Stimulated activated CD4-positive, alpha-beta T cell treated with anti-CD3 and anti-CD28 coated beads, Interleukin-12 subunit alpha, Interleukin-12 subunit beta, amount 100 ng/mL, for 24 hours (primary cell): ENCODE data around the gene OR2Z1.
A peak's percentile ranks its signal among the peaks of the same experiment; 100 is the strongest.
"Not testable (repeated sequence)": the region's sequence is repeated elsewhere in the genome, so short reads cannot be mapped to it uniquely, and the experiment has no call there.

ENCODE experiments used
- DNase-seq, 2 experiments: peaks; one replicate each; pipeline ENCODE4 v3.0.0-alpha.2; 2020; ENCODE audit warnings: low read depth in 2 of 2

Gene OR2Z1

DNA sequence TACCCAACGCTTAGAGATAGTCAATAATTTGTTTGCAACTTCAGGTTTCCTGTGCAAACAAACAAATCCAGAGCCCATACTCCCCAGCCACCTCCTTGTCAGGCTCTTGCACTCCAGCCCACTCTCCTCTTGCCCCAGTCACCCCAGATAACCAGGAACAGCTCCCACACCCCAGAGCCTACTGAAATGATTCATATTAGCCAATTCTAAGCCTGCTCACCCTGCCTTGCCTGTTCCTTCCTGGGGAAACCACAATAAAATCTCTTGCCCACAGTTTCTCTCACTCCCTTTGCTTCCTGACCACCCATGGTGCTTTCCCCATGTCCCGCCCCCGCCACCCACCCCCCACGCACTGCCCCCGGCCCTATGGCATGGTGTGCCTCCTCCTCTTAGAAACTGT is 19.1 kb upstream of the OR2Z1 start:
- peak in 1 of 2 experiments; percentile 22 for DNase-seq

DNA sequence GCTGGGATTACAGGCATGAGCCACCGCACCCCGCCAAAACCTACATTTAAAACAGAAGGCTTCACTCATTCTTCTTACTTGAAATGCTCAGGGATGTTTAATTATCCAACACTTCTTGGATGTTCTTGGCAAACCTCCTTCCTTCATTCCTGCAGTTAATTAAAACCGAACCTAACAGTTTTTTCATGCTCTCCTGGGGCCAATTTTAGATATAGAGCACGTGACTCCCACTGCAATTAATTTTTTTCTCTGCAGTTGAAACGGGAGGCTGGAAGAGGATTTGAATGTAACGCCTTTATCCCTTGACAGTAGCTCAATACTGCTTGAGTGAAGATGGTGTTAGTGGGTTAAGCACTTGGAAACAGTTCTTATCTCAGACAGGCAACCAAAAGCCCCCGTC is 18.2 kb upstream of the OR2Z1 start:
- DNase-seq, result no peak

DNA sequence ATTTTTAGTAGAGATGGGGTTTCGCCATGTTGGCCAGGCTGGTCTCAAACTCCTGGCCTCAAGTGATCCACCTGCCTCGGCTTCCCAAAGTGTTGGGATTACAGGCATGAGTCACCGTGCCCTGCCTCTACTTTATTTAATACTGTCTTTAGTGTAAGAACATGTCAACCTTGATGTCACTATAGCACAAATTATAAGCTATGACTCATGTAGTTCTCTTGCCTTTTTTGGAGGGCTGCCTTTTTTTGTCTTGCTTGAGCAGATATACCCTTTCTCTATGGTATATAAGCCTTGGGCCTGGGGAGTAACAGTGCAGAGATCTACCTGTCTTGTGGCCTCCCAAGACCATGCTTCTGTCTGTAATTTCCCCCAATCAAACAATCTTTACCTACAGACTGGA is 16.1 kb upstream of the OR2Z1 start:
- not testable (repeated sequence) for DNase-seq

DNA sequence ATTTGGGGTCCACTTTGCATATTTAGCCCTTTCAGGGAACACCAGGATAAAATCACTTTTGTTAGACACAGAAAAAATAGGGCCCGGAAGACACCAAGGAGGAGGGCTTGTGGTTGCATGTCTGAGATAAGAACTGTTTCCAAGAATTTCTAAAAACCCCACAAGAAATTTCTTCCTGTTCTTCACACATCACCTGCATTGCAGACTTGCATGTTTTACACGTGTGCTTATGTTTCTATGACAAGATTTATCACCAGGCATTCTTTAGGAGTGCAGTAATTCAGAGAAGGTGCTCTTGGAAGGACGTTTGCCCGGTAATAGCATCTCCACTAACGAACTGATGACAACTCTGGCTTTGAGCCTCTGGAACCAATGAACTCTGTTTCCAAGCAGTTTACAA is 15.7 kb upstream of the OR2Z1 start:
- DNase-seq, result no peak

DNA sequence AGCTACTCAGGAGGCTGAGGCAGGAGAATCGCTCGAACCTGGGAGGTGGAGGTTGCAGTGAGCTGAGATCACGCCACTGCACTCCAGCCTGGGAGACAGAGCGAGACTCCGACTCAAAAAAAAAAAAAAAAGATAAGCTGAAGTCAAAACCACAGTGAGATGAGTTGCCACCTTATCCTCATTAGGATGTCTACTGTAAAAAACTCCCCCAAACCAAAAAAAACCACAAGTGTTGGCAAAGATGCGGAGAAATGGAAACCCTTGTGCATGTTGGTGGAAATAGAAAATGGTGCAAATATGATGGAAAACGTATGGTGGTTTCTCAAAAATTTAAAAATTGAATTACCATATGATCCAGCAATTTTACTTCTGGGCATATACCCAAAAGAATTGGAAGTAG is 11.1 kb upstream of the OR2Z1 start:
- DNase-seq, result not testable (repeated sequence)

DNA sequence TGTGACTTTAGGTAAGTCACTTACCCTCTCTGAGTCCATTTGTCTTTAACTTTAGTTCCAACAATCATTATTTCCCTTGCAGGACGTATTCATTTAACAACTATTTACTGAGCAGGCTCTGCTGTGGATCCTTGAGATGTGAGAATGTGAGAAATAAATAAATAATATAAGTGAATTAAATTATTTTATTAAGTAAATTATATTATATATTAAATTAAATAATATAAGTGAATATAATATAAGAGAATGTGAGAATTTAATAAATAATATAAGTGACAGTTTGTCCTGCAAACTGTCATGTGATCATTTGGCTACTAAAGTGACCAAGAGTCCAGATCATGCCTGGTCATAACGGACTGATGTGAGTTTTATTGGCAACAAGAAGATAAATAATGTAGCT is 598 bp downstream of the OR2Z1 start:
- no peak for DNase-seq

DNA sequence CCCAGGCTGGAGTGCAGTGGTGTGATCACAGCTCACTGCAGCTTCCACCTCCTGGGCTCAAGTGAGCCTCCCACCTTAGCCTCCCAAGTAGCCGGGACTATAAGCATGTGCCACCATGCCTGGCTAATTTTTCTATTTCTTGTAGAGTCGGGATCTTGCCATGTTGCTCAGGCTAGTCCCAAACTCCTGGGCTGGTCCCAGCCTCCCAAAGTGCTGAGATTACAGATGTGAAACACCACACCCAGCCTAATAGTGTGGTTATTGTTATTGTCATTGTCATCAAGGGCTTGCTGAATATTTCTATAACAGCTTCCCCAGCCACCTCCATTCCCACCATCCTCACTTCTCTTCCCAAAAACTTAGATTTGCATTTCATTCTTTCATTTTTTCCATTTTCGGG is 2.8 kb downstream of the OR2Z1 start:
- no peak for DNase-seq

DNA sequence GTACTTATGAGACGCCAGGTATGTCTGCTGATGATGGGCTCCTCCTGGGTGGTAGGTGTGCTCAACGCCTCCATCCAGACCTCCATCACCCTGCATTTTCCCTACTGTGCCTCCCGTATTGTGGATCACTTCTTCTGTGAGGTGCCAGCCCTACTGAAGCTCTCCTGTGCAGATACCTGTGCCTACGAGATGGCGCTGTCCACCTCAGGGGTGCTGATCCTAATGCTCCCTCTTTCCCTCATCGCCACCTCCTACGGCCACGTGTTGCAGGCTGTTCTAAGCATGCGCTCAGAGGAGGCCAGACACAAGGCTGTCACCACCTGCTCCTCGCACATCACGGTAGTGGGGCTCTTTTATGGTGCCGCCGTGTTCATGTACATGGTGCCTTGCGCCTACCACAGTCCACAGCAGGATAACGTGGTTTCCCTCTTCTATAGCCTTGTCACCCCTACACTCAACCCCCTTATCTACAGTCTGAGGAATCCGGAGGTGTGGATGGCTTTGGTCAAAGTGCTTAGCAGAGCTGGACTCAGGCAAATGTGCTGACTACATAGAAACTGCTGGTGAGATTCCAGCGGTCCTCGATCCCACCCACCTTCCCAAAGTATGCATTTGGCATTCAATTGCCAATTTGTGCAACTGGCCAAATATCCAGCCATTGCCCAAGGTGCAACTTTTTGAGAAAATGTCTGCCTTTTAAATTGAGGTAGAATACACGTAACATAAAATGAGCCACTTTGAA is 10.2 kb downstream of the OR2Z1 start:
- no peak for DNase-seq

DNA sequence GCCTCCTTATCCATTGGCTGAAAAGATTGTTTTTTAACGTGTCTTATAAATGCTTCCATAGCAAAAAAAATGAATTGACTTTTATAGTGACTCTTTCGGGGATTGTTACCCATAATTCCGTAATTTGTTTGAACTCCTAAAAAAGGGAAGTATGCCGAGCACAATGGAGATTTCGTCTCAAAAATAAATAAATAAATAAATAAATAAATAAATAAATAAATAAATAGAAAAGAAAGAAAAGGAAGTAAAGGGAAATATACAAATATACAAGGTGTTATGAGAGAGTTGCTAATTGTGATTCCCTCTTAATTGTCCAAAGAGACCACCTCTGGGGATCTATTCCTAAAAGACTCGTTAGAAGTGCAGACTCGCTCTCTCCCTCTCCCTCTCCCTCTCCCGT is 16.9 kb downstream of the OR2Z1 start:
- no peak for DNase-seq

DNA sequence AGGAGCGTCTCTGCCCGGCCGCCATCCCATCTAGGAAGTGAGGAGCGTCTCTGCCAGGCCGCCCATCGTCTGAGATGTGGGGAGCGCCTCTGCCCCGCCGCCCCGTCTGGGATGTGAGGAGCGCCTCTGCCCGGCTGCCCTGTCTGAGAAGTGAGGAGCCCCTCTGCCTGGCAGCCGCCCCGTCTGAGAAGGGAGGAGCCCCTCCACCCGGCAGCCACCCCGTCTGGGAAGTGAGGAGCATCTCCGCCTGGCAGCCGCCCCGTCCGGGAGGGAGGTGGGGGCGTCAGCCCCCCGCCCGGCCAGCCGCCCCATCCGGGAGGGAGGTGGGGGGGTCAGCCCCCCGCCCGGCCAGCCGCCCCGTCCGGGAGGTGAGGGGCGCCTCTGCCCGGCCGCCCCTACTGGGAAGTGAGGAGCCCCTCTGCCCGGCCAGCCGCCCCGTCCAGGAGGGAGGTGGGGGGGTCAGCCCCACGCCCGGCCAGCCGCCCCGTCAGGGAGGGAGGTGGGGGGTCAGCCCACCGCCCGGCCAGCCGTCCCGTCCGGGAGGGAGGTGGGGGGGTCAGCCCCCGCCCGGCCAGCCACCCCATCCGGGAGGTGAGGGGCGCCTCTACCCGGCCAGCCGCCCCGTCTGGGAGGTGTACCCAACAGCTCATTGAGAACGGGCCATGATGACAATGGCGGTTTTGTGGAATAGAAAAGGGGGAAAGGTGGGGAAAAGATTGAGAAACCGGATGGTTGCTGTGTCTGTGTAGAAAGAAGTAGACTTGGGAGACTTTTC is 18.0 kb downstream of the OR2Z1 start:
- not testable (repeated sequence) for DNase-seq

DNA sequence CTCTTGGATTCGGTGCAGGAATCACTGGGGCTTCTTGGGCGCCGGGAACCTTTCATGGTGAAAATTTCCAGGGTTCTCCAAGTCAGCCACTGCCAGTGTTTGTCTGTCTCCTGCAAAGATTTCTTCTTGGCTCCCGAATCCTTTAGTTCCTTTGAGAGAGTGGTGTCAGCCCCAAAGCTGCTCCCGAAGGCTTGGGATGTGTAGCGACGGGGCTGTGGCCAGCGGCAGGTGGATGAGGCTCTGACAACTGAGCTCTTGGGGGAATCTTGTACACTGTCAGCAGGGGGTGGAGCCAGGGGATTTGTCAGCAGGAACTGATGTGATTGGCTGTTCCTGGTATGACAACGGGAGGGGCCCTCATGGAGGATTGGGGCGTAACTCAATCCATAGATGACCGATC is 45.8 kb downstream of the OR2Z1 start:
- DNase-seq, result not testable (repeated sequence)

DNA sequence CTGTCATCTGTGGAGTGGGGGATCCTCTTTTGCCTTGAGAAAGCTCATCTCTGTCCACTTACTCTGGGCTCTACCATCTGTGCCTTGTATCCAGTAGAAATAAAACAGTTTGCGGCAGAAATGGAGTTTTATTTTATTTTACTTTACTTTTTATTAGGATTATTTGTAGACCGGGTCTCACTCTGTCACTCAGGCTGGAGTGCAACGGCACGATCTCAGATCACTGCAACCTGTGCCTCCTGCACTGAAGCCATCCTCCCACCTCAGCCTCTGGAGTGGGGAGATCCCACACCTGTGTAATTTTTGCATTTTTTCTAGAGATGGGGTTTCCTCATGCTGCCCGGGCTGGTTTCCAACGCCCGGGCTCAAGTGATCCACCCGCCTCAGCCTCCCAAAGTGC is 47.8 kb downstream of the OR2Z1 start:
- DNase-seq, result not testable (repeated sequence)

DNA sequence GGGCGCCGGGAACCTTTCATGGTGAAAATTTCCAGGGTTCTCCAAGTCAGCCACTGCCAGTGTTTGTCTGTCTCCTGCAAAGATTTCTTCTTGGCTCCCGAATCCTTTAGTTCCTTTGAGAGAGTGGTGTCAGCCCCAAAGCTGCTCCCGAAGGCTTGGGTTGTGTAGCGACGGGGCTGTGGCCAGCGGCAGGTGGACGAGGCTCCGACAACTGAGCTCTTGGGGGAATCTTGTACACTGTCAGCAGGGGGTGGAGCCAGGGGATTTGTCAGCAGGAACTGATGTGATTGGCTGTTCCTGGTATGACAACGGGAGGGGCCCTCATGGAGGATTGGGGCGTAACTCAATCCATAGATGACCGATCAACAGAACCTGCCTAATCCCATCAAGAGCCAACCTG is 52.2 kb downstream of the OR2Z1 start:
- DNase-seq, result not testable (repeated sequence)
